Left cardiac atrium (tissue), 4 donors: ENCODE measurements around the gene VIPR2. TPM values are rescaled to one million over a fixed set of nuclear protein-coding genes. Genes with fewer than 3 reads are reported as not detected.
"Not testable (repeated sequence)": the region's sequence is repeated elsewhere in the genome, so short reads cannot be mapped to it uniquely, and the experiment has no call there.

Experiments
- ATAC-seq, 2 donors: fragments of 200-7000 bp; cut with Tn5 transposase; one replicate each; pipeline ENCODE4 v1.9.1; 2020; ENCODE audit warnings: mild to moderate bottlenecking in 2 of 2, moderate library complexity in 2 of 2
- DNase-seq: peaks from one replicate; pipeline ENCODE4 v3.0.0-alpha.2; 2020
- intact Hi-C, 2 donors: fragments of 100-400 bp; cut with DNase I; formaldehyde crosslinking; loops; one replicate each; pipeline versions ENCODE4 v1.14.1 to v1.15.1; 2022 to 2023
- long read RNA-seq: library from polyadenylated mRNA; unstranded; transcript quantifications from one replicate; pipeline ENCODE4 v2.0.0, GENCODE V29; 2021
- total RNA-seq, 2 donors: library from RNA; stranded (reverse); fragmentation: NEBNext Ultra II Directional; extraction: Animal tissue kit (Norgen Biotek cat#: 25700); gene quantifications; one replicate each; pipeline ENCODE4 v1.2.1, GENCODE V29; 2021
- donor health status: DM: no; HTN: yes; CAD: no.
- donor health status: DM: no; HTN: yes; CAD: no; lungs with severe emphysema.
- donor health status: DM: yes; HTN: yes; CAD: no.
- donor health status: Dilated cardiomyopathy.

The VIPR2 gene
- total RNA-seq: 1 to 10 TPM; 6.3 to 8.5 TPM
- long read RNA-seq, partial matches to known transcripts: 2 of 15 reads
- long read RNA-seq, other reads (novel, unspliced or antisense): 7 of 15 reads

GRCh38 chr7:159144758-159145489 is at the start of gene VIPR2:
Gene VIPR2 (minus strand): TSS chr7:159144867. CDS start chr7:159144771, 96 bp downstream.
- ATAC-seq (peak; percentile 81 to 87), DNase-seq (peak; percentile 37)
- intact Hi-C loops: loop anchor here in 1 of 2 donors (5.0 kb wide), 1 partner anchor 113 kb away; no protein-coding TSS in a partner anchor

- no peak for DNase-seq
- ATAC-seq: no peak
- intact Hi-C loops: no loop called here
Observed at GRCh38 chr7:159193543-159194090, 49.0 kb upstream of the VIPR2 start.

- intact Hi-C loops: no loop called here
- no peak for ATAC-seq
- DNase-seq: no peak
Observed at GRCh38 chr7:159192725-159193453, 48.2 kb upstream of the VIPR2 start.

- intact Hi-C loops: no loop called here
- DNase-seq (no peak), ATAC-seq (no peak)
Observed at GRCh38 chr7:159192013-159192412, 47.3 kb upstream of the VIPR2 start.

GRCh38 chr7:159191236-159191635 is 46.6 kb upstream of the VIPR2 start:
- no peak for DNase-seq
- intact Hi-C loops: no loop called here
- ATAC-seq: no peak

GRCh38 chr7:159188011-159188410 is 43.3 kb upstream of the VIPR2 start:
- DNase-seq (no peak), ATAC-seq (no peak)
- intact Hi-C loops: no loop called here

GRCh38 chr7:159179241-159179640 is 34.6 kb upstream of the VIPR2 start:
- intact Hi-C loops: no loop called here
- DNase-seq (no peak), ATAC-seq (no peak)

- intact Hi-C loops: no loop called here
- DNase-seq: no peak
- no peak for ATAC-seq
Observed at GRCh38 chr7:159177284-159177953, 32.8 kb upstream of the VIPR2 start.

- intact Hi-C loops: no loop called here
Observed at GRCh38 chr7:159175792-159176191, 31.1 kb upstream of the VIPR2 start.

GRCh38 chr7:159175100-159175499 is 30.4 kb upstream of the VIPR2 start:
- ATAC-seq, DNase-seq, intact Hi-C loops: not testable (repeated sequence)

More at GRCh38 chr7:159175792-159176191, 31.1 kb upstream of the VIPR2 start:
- ATAC-seq: no peak
- DNase-seq: no peak

- intact Hi-C loops: no loop called here
- ATAC-seq (no peak), DNase-seq (no peak)
Observed at GRCh38 chr7:159172400-159172799, 27.7 kb upstream of the VIPR2 start.

- intact Hi-C loops: no loop called here
- no peak for DNase-seq
Observed at GRCh38 chr7:159169391-159169790, 24.7 kb upstream of the VIPR2 start.

GRCh38 chr7:159167139-159167538 is 22.5 kb upstream of the VIPR2 start:
- DNase-seq: no peak
- no peak for ATAC-seq
- intact Hi-C loops: no loop called here

More at GRCh38 chr7:159169391-159169790, 24.7 kb upstream of the VIPR2 start:
- ATAC-seq: no peak

GRCh38 chr7:159166530-159166929 is 21.9 kb upstream of the VIPR2 start:
- intact Hi-C loops: no loop called here
- DNase-seq (no peak), ATAC-seq (no peak)

- DNase-seq (no peak), ATAC-seq (no peak)
- intact Hi-C loops: no loop called here
Observed at GRCh38 chr7:159165352-159165751, 20.7 kb upstream of the VIPR2 start.

- ATAC-seq, intact Hi-C loops, DNase-seq: not testable (repeated sequence)
Observed at GRCh38 chr7:159163703-159164301, 19.1 kb upstream of the VIPR2 start.

- DNase-seq, intact Hi-C loops, ATAC-seq: not testable (repeated sequence)
Observed at GRCh38 chr7:159162050-159162626, 17.5 kb upstream of the VIPR2 start.

GRCh38 chr7:159160450-159160849 is 15.8 kb upstream of the VIPR2 start:
- intact Hi-C loops: no loop called here
- DNase-seq (no peak), ATAC-seq (no peak)

- intact Hi-C loops: no loop called here
- DNase-seq: no peak
- no peak for ATAC-seq
Observed at GRCh38 chr7:159159731-159160130, 15.1 kb upstream of the VIPR2 start.
